HEK293T (cell line): ENCODE data around the gene MATN1.

Source experiments
- BHLHE40 ChIP-seq: fragments of 450-650 bp; IDR thresholded peaks from 2 replicates; pipeline ENCODE4 v1.6.1; 2016; ENCODE audit warnings: mild to moderate bottlenecking, moderate library complexity, borderline replicate concordance
- ELF4 ChIP-seq: fragments of 450-650 bp; IDR thresholded peaks from 2 replicates; pipeline ENCODE4 v1.6.1; 2017; ENCODE audit warnings: antibody characterized with exemption
- FOXA1 ChIP-seq: fragments of 450-650 bp; IDR thresholded peaks from 2 replicates; pipeline ENCODE4 v1.6.1; 2016; ENCODE audit warnings: mild to moderate bottlenecking
- FOXK2 ChIP-seq: fragments of 450-650 bp; IDR thresholded peaks from 2 replicates; pipeline ENCODE4 v1.6.1; 2016; ENCODE audit warnings: mild to moderate bottlenecking
- FOXM1 ChIP-seq: fragments of 450-650 bp; IDR thresholded peaks from 2 replicates; pipeline ENCODE4 v1.6.1; 2017; ENCODE audit warnings: mild to moderate bottlenecking, borderline replicate concordance
- NFRKB ChIP-seq: fragments of 450-650 bp; IDR thresholded peaks from 2 replicates; pipeline ENCODE4 v1.6.1; 2016; ENCODE audit warnings: mild to moderate bottlenecking, moderate library complexity
- TARDBP ChIP-seq: fragments of 450-650 bp; IDR thresholded peaks from 2 replicates; pipeline ENCODE4 v1.6.1; 2016
- ZNF384 ChIP-seq: fragments of 450-650 bp; IDR thresholded peaks from 2 replicates; pipeline ENCODE4 v1.6.1; 2016

- TF ChIP-seq FOXK2, result no peak
- no peak for TF ChIP-seq TARDBP
- TF ChIP-seq ZNF384, result no peak
- no peak for TF ChIP-seq BHLHE40
- TF ChIP-seq FOXM1, result no peak
- TF ChIP-seq FOXA1, result no peak
- no peak for TF ChIP-seq ELF4
- no peak for TF ChIP-seq NFRKB
Measured at GRCh38 chr1:30698401-30698981, 24.9 kb downstream of the MATN1 start.
